Gastrocnemius medialis (tissue), 4 donors: ENCODE results near the gene CCDC40.
"Not testable (repeated sequence)": the region's sequence is repeated elsewhere in the genome, so short reads cannot be mapped to it uniquely, and the experiment has no call there.

Experiments used
- POLR2A ChIP-seq, 2 donors: fragments of 450-650 bp; IDR thresholded peaks; one replicate each; pipeline ENCODE4 v1.6.1; 2017; ENCODE audit warnings: antibody characterized with exemption in 2 of 2, mild to moderate bottlenecking in 2 of 2, moderate library complexity in 2 of 2
- TF ChIP-seq, protein P1 (sequence below), 5 experiments: fragments of 450-650 bp in 3 of 5; fragments of 200-600 bp in 2 of 5; sonication (generic) in 2 of 5; IDR thresholded peaks in 4 of 5; conservative IDR thresholded peaks in 1 of 5; 1 replicate in 4 of 5; 2 replicates in 1 of 5; pipeline ENCODE4 v1.5.1; 2016 to 2019; ENCODE audit warnings: antibody characterized with exemption in 5 of 5, mild to moderate bottlenecking in 3 of 5, moderate library complexity in 3 of 5

DNA sequence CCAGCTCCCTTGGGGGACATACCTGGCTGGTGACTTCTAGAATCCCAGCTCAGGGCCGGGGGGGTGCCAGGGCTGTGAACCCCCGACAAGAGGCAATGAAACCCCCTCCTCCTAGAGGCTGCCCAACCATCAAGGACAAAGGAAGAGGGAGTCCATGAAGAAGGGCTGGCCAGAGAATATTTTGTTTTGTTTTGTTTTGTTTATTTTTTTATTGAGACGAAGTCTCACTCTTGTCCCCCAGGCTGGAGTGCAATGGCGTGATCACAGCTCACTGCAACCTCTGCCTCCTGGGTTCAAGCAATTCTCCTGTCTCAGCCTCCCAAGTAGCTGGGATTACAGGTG lies 42.2 kb upstream of the CCDC40 start:
- TF ChIP-seq, protein P1, sequence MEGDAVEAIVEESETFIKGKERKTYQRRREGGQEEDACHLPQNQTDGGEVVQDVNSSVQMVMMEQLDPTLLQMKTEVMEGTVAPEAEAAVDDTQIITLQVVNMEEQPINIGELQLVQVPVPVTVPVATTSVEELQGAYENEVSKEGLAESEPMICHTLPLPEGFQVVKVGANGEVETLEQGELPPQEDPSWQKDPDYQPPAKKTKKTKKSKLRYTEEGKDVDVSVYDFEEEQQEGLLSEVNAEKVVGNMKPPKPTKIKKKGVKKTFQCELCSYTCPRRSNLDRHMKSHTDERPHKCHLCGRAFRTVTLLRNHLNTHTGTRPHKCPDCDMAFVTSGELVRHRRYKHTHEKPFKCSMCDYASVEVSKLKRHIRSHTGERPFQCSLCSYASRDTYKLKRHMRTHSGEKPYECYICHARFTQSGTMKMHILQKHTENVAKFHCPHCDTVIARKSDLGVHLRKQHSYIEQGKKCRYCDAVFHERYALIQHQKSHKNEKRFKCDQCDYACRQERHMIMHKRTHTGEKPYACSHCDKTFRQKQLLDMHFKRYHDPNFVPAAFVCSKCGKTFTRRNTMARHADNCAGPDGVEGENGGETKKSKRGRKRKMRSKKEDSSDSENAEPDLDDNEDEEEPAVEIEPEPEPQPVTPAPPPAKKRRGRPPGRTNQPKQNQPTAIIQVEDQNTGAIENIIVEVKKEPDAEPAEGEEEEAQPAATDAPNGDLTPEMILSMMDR (IDR thresholded peaks at IDR 0.05 in 4 of 5, conservative IDR thresholded peaks at IDR 0.05 in 1 of 5), result not testable (repeated sequence)
- TF ChIP-seq POLR2A (IDR thresholded peaks at IDR 0.05), result not testable (repeated sequence)
